B cell (primary cell): ENCODE results near the gene TLL1.

Source experiments
- EZH2 ChIP-seq: IDR thresholded peaks from 2 replicates; pipeline ENCODE4 v1.6.1; 2012; ENCODE audit warnings: borderline replicate concordance, low read depth, mild to moderate bottlenecking, moderate library complexity, low read length; ENCODE audit not compliant: insufficient read depth, poor library complexity, severe bottlenecking
- TF ChIP-seq, protein P1 (sequence below): fragments of 200-600 bp; IDR thresholded peaks from one replicate; pipeline ENCODE4 v1.8.0; 2022; ENCODE audit warnings: antibody characterized with exemption, mild to moderate bottlenecking

DNA sequence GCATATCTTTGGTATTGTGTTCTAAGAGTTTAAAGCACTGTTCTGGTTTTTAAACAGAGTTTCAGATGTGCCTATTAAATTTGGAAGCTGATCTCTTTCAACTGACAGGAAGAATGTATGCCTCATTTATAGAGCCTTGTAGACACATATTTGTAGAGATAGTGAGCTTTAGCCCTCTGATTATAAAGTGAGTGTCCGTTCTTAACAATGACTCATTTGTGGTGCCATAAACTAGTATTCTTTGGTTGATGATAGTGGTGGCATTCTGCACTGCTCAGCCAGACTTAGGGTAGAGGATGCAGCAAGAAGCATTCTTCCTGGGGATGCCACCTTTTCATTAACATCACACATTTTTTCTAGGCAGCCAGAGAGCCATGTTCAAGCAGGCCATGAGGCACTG lies 121.7 kb downstream of the TLL1 start:
- TF ChIP-seq, protein P1, sequence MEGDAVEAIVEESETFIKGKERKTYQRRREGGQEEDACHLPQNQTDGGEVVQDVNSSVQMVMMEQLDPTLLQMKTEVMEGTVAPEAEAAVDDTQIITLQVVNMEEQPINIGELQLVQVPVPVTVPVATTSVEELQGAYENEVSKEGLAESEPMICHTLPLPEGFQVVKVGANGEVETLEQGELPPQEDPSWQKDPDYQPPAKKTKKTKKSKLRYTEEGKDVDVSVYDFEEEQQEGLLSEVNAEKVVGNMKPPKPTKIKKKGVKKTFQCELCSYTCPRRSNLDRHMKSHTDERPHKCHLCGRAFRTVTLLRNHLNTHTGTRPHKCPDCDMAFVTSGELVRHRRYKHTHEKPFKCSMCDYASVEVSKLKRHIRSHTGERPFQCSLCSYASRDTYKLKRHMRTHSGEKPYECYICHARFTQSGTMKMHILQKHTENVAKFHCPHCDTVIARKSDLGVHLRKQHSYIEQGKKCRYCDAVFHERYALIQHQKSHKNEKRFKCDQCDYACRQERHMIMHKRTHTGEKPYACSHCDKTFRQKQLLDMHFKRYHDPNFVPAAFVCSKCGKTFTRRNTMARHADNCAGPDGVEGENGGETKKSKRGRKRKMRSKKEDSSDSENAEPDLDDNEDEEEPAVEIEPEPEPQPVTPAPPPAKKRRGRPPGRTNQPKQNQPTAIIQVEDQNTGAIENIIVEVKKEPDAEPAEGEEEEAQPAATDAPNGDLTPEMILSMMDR = no peak
- no peak for TF ChIP-seq EZH2
